Panc1 (cell line): Measurements from ENCODE around the gene NCKAP5. TPM values are rescaled to one million over a fixed set of nuclear protein-coding genes. Genes with fewer than 3 reads are reported as not detected.

Source experiments
- ATAC-seq: fragments of 200-7000 bp; cut with Tn5 transposase; 2 replicates; pipeline ENCODE4 v1.9.1; 2020; ENCODE audit warnings: mild to moderate bottlenecking, moderate library complexity
- BruUV-seq: library from RNA; stranded (reverse); fragments of 400-500 nt; replicated peaks from 2 replicates; lab custom pipeline; 2021; lab: Mats Ljungman, UMichigan
- CTCF ChIA-PET: fragments of 300-600 bp; sonication (Branson Sonifier 250); formaldehyde crosslinking; loops from one replicate; lab custom pipeline; 2022; ENCODE audit warnings: antibody characterized with exemption; lab: Charles Lee
- POLR2A ChIA-PET: fragments of 300-600 bp; sonication (Branson Sonifier 250); formaldehyde crosslinking; loops from one replicate; lab custom pipeline; 2022; ENCODE audit warnings: antibody characterized with exemption; lab: Charles Lee
- DNase-seq: peaks from one replicate; pipeline ENCODE4 v3.0.0-alpha.2; 2010; ENCODE audit warnings: low read depth, low spot score
- H3K27ac ChIP-seq: 2 replicates; pipeline ENCODE4 v1.5.1; 2011; ENCODE audit warnings: mild to moderate bottlenecking, low read length, inconsistent platforms
- H3K27me3 ChIP-seq: fragments of 200-500 bp; sonication (Bioruptor generic); 2 replicates; pipeline ENCODE4 v1.6.0; 2014; ENCODE audit warnings: low read length, inconsistent platforms; ENCODE audit not compliant: control insufficient read depth, insufficient read depth
- H3K36me3 ChIP-seq: fragments of 200-500 bp; sonication (Bioruptor generic); 2 replicates; pipeline ENCODE4 v1.5.1; 2014; ENCODE audit warnings: inconsistent platforms, mild to moderate bottlenecking, low read length, moderate library complexity; ENCODE audit not compliant: control insufficient read depth, insufficient read depth
- H3K4me1 ChIP-seq: 2 replicates; pipeline ENCODE4 v1.5.1; 2011; ENCODE audit warnings: inconsistent platforms, mild to moderate bottlenecking, low read length, moderate library complexity; ENCODE audit not compliant: control insufficient read depth, insufficient read depth
- H3K4me3 ChIP-seq, 2 experiments: 2 replicates each; pipeline ENCODE4 v1.5.1; 2011 to 2012; ENCODE audit warnings: low read depth in 2 of 2, low read length in 2 of 2, mild to moderate bottlenecking in 2 of 2, inconsistent platforms in 1 of 2, moderate library complexity in 1 of 2
- H3K9me3 ChIP-seq: fragments of 200-500 bp; sonication (Bioruptor generic); 2 replicates; pipeline ENCODE4 v1.5.1; 2014; ENCODE audit warnings: low read depth, mild to moderate bottlenecking, inconsistent platforms, low read length, moderate library complexity; ENCODE audit not compliant: control insufficient read depth, insufficient read depth
- CTCF ChIP-seq: fragments of 450-650 bp; IDR thresholded peaks from 2 replicates; pipeline ENCODE4 v1.5.1; 2017; ENCODE audit warnings: mild to moderate bottlenecking
- POLR2AphosphoS5 ChIP-seq: IDR thresholded peaks from 2 replicates; pipeline ENCODE4 v1.6.1; 2012; ENCODE audit warnings: mild to moderate bottlenecking, low read depth, low read length, moderate library complexity
- REST ChIP-seq, 2 experiments: IDR thresholded peaks; 2 replicates each; pipeline ENCODE4 v1.6.1; 2011 to 2012; ENCODE audit warnings: low read depth in 2 of 2, control low read depth in 1 of 2, low read length in 1 of 2, mild to moderate bottlenecking in 1 of 2, moderate library complexity in 1 of 2; ENCODE audit not compliant: insufficient read depth in 1 of 2
- SIN3A ChIP-seq: IDR thresholded peaks from 2 replicates; pipeline ENCODE4 v1.6.1; 2012; ENCODE audit warnings: low read depth, mild to moderate bottlenecking, low read length, moderate library complexity, borderline replicate concordance; ENCODE audit not compliant: insufficient read depth
- TCF7L2 ChIP-seq: IDR thresholded peaks from 2 replicates; pipeline ENCODE4 v1.6.1; 2011; ENCODE audit warnings: mild to moderate bottlenecking, low read depth, low read length, inconsistent platforms
- in situ Hi-C: cut with HindIII; loops from 2 replicates; pipeline ENCODE4 v1.10.0; 2016; ENCODE audit warnings: low sequenced_read_pairs, low pct_unique_long_range_greater_than_20kb
- intact Hi-C: fragments of 100-400 bp; cut with micrococcal nuclease; formaldehyde crosslinking; loops from one replicate; pipeline ENCODE4 v1.10.0; 2022; ENCODE audit not compliant: unreplicated experiment
- total RNA-seq: library from RNA; stranded (reverse); gene quantifications from one replicate; pipeline ENCODE4 v1.2.1, GENCODE V29; 2021; ENCODE audit not compliant: unreplicated experiment

The NCKAP5 gene
- total RNA-seq, 1 experiment from 2014 or later: 0.10 TPM

- Histone ChIP-seq H3K4me3 (no peak overlapping the region), H3K27me3 (no peaks in the 10 kb centered on the region), H3K36me3 (no peaks in the 10 kb centered on the region), H3K27ac (no peak overlapping the region), H3K9me3 (no peaks in the 10 kb centered on the region), H3K4me1 (no peaks in the 10 kb centered on the region)
- in situ Hi-C loops (no loop called here), intact Hi-C loops (no loop called here)
- ATAC-seq (no peak), DNase-seq (no peak)
- ChIA-PET POLR2A (no interaction called here), CTCF (no interaction called here)
- BruUV-seq: no TSS peak
- TF ChIP-seq TCF7L2 (no peak), POLR2AphosphoS5 (no peak), SIN3A (no peak), CTCF (no peak), REST (IDR thresholded peaks at IDR 0.05; ENCODE audit: insufficient read depth in 1 of 2, low read depth in 2 of 2, low read length in 1 of 2) (no peak)
Observed at GRCh38 chr2:133317178-133317577, 251.1 kb downstream of the NCKAP5 start.

- CTCF ChIA-PET: no interaction called here
- H3K27ac ChIP-seq: no peak overlapping the region
Observed at GRCh38 chr2:133316557-133316956, 251.7 kb downstream of the NCKAP5 start.

GRCh38 chr2:133315280-133315679 is 253.0 kb downstream of the NCKAP5 start:
- no peaks in the 10 kb centered on the region for H3K9me3 ChIP-seq
- H3K27me3 ChIP-seq: no peaks in the 10 kb centered on the region
- TF ChIP-seq CTCF: no peak
- no peak for TF ChIP-seq TCF7L2
- no peak for TF ChIP-seq SIN3A
- TF ChIP-seq REST (IDR thresholded peaks at IDR 0.05; ENCODE audit: insufficient read depth in 1 of 2, low read depth in 2 of 2, low read length in 1 of 2): no peak
- no peak for TF ChIP-seq POLR2AphosphoS5
- H3K4me1 ChIP-seq: no peaks in the 10 kb centered on the region
- ATAC-seq (no peak), DNase-seq (no peak)
- BruUV-seq: no TSS peak
- in situ Hi-C loops: no loop called here
- no peak overlapping the region for H3K27ac ChIP-seq
- intact Hi-C loops: no loop called here
- POLR2A ChIA-PET: no interaction called here
- no peaks in the 10 kb centered on the region for H3K36me3 ChIP-seq
- no peak overlapping the region for H3K4me3 ChIP-seq
- CTCF ChIA-PET: no interaction called here

More at GRCh38 chr2:133316557-133316956, 251.7 kb downstream of the NCKAP5 start:
- Histone ChIP-seq H3K27me3 (no peaks in the 10 kb centered on the region), H3K9me3 (no peaks in the 10 kb centered on the region), H3K36me3 (no peaks in the 10 kb centered on the region), H3K4me3 (no peak overlapping the region), H3K4me1 (no peaks in the 10 kb centered on the region)
- in situ Hi-C loops: no loop called here
- TF ChIP-seq SIN3A: no peak
- DNase-seq: no peak
- intact Hi-C loops: no loop called here
- POLR2A ChIA-PET: no interaction called here
- ATAC-seq: no peak
- no TSS peak for BruUV-seq
